HepG2 (cell line): ENCODE measurements around the gene KIF1B. TPM values are rescaled to one million over a fixed set of nuclear protein-coding genes. Genes with fewer than 3 reads are reported as not detected.

Experiments
- ATAC-seq: fragments of 200-7000 bp; cut with Tn5 transposase; 3 replicates; pipeline ENCODE4 v1.9.1; 2020; ENCODE audit warnings: mild to moderate bottlenecking, moderate library complexity
- BruUV-seq: library from RNA; stranded (reverse); fragments of 400-500 nt; replicated peaks from 2 replicates; lab custom pipeline; 2021; lab: Mats Ljungman, UMichigan
- CTCF ChIA-PET: fragments of 300-600 bp; formaldehyde crosslinking; extraction: SDS; loops from one replicate; lab custom pipeline; 2021; ENCODE audit warnings: low total read pairs, inconsistent platforms, low intra/inter-chr PET ratio; lab: Yijun Ruan, JAX
- POLR2A ChIA-PET: fragments of 350-600 bp; sonication (Branson Sonifier 250); formaldehyde crosslinking; loops from one replicate; lab custom pipeline; 2020; ENCODE audit warnings: antibody characterized with exemption, inconsistent platforms; lab: Yijun Ruan, JAX
- DNase-seq: peaks from one replicate; pipeline ENCODE4 v3.0.0-alpha.2; 2015; ENCODE audit warnings: low spot score
- FAIRE-seq: peaks from 3 replicates; lab custom pipeline; 2011; peaks lifted over from hg19 to GRCh38; lab: Jason Lieb, UNC
- H2AFZ ChIP-seq: one replicate; pipeline ENCODE4 v1.6.1; 2011; ENCODE audit warnings: low read length, inconsistent platforms
- H3K27ac ChIP-seq: fragments of 300-600 bp; 3 replicates; pipeline ENCODE4 v1.8.0; 2011; ENCODE audit warnings: mixed run types, mild to moderate bottlenecking, mixed read lengths, low read length, inconsistent platforms; ENCODE audit not compliant: insufficient read depth; ENCODE audit errors: extremely low read length
- H3K27me3 ChIP-seq, 2 experiments: fragments of 200-600 bp in 1 of 2; 2 replicates in 1 of 2; 3 replicates in 1 of 2; pipeline versions ENCODE4 v1.6.0 to v1.8.0; 2011; ENCODE audit warnings: low read length in 2 of 2, mild to moderate bottlenecking in 2 of 2, moderate library complexity in 2 of 2, inconsistent platforms in 1 of 2; ENCODE audit not compliant: insufficient read depth in 2 of 2, control insufficient read depth in 1 of 2
- H3K36me3 ChIP-seq, 2 experiments: fragments of 200-600 bp in 1 of 2; replicated peaks in 1 of 2; 2 replicates in 1 of 2; 3 replicates in 1 of 2; pipeline versions ENCODE4 v1.5.1 to v1.8.0; 2011; ENCODE audit warnings: low read length in 2 of 2, inconsistent platforms in 1 of 2; ENCODE audit not compliant: insufficient read depth in 2 of 2, control insufficient read depth in 1 of 2
- H3K4me1 ChIP-seq: 2 replicates; pipeline ENCODE4 v1.5.1; 2012; ENCODE audit warnings: low read length, inconsistent platforms; ENCODE audit not compliant: insufficient read depth
- H3K4me2 ChIP-seq: 2 replicates; pipeline ENCODE4 v1.6.0; 2011; ENCODE audit warnings: low read depth, low read length, inconsistent platforms
- H3K4me3 ChIP-seq, 3 experiments: fragments of 200-600 bp in 1 of 3; sonication (generic), shearing (Covaris generic) in 1 of 3; replicated peaks in 1 of 3; 2 replicates each; pipeline ENCODE4 v1.5.1; 2011 to 2016; ENCODE audit warnings: low read length in 3 of 3, inconsistent platforms in 2 of 3, low read depth in 2 of 3, mild to moderate bottlenecking in 2 of 3, control low read depth in 1 of 3, mixed read lengths in 1 of 3; ENCODE audit not compliant: insufficient read depth in 1 of 3
- H3K79me2 ChIP-seq: one replicate; pipeline ENCODE4 v1.6.1; 2011; ENCODE audit warnings: low read length, inconsistent platforms; ENCODE audit not compliant: insufficient read depth
- H3K9ac ChIP-seq: 2 replicates; pipeline ENCODE4 v1.6.0; 2011; ENCODE audit warnings: mild to moderate bottlenecking, low read depth, low read length, inconsistent platforms; ENCODE audit not compliant: insufficient read depth
- H3K9me3 ChIP-seq: 2 replicates; pipeline ENCODE4 v1.5.1; 2012; ENCODE audit warnings: mild to moderate bottlenecking, low read length
- H4K20me1 ChIP-seq: 2 replicates; pipeline ENCODE4 v1.6.0; 2011; ENCODE audit warnings: inconsistent platforms, mild to moderate bottlenecking, low read length, moderate library complexity; ENCODE audit not compliant: insufficient read depth
- CENPBD1 ChIP-seq: sonication (generic); formaldehyde crosslinking; IDR thresholded peaks from 2 replicates; pipeline ENCODE4 v1.8.0; 2022; ENCODE audit warnings: missing genetic modification reagents, low read depth, mild to moderate bottlenecking, borderline replicate concordance
- E2F1 ChIP-seq: sonication (generic); formaldehyde crosslinking; IDR thresholded peaks from 2 replicates; pipeline ENCODE4 v1.5.0; 2020; ENCODE audit warnings: missing genetic modification reagents
- KLF11 ChIP-seq: IDR thresholded peaks from 2 replicates; pipeline ENCODE4 v1.6.1; 2016; ENCODE audit warnings: missing compliant biosample characterization
- MTA1 ChIP-seq: sonication (generic); formaldehyde crosslinking; IDR thresholded peaks from 2 replicates; pipeline ENCODE4 v1.4.0; 2020; ENCODE audit warnings: missing genetic modification reagents, mild to moderate bottlenecking, borderline replicate concordance
- RFX5 ChIP-seq: IDR thresholded peaks from 2 replicates; pipeline ENCODE4 v1.6.1; 2011; ENCODE audit warnings: low read depth, low read length, improper control_type of control experiment
- TBL1XR1 ChIP-seq: fragments of 150-350 bp; IDR thresholded peaks from 2 replicates; pipeline ENCODE4 v1.6.1; 2014; ENCODE audit warnings: borderline replicate concordance, low read length; ENCODE audit not compliant: partially characterized antibody
- ZBTB25 ChIP-seq: IDR thresholded peaks from 2 replicates; pipeline ENCODE4 v1.6.1; 2018; ENCODE audit warnings: missing genetic modification reagents
- ZNF235 ChIP-seq: sonication (generic); formaldehyde crosslinking; IDR thresholded peaks from 2 replicates; pipeline ENCODE4 v1.8.1; 2023; ENCODE audit warnings: mild to moderate bottlenecking, missing genetic modification reagents, borderline replicate concordance
- ZNF264 ChIP-seq: sonication (generic); formaldehyde crosslinking; IDR thresholded peaks from 2 replicates; pipeline ENCODE4 v1.4.0; 2020; ENCODE audit warnings: missing genetic modification reagents
- ZNF329 ChIP-seq: sonication (generic); formaldehyde crosslinking; IDR thresholded peaks from 2 replicates; pipeline ENCODE4 v1.9.0; 2021; ENCODE audit warnings: low read depth, mild to moderate bottlenecking, missing genetic modification reagents
- ZNF337 ChIP-seq: sonication (generic); formaldehyde crosslinking; IDR thresholded peaks from 2 replicates; pipeline ENCODE4 v1.5.1; 2020; ENCODE audit warnings: missing genetic modification reagents, low read depth, mild to moderate bottlenecking, borderline replicate concordance
- ZNF547 ChIP-seq: sonication (generic); formaldehyde crosslinking; IDR thresholded peaks from 2 replicates; pipeline ENCODE4 v1.5.1; 2020; ENCODE audit warnings: mild to moderate bottlenecking, missing genetic modification reagents
- WGBS: methylation state at CpG from one replicate; pipeline ENCODE4 v1.1.6; 2017; ENCODE audit warnings: low lambda C conversion rate; 5-methylcytosine and 5-hydroxymethylcytosine counted together
- in situ Hi-C: cut with HindIII; loops from 2 replicates; pipeline ENCODE4 v1.10.0; 2017; ENCODE audit warnings: low pct_unique_long_range_greater_than_20kb; ENCODE audit not compliant: extremely low pct_ligation_motif_present
- intact Hi-C: fragments of 100-400 bp; cut with micrococcal nuclease; formaldehyde crosslinking; loops from one replicate; pipeline ENCODE4 v1.10.0; 2022; ENCODE audit not compliant: unreplicated experiment
- polyA plus RNA-seq, 8 experiments: library from polyadenylated mRNA; depleted of rRNA in 3 of 8; stranded (reverse) in 7 of 8; unstranded in 1 of 8; fragments of >200 nt; fragmentation: Illumina TruSeq in 4 of 8; extraction: Trizol in 4 of 8; gene quantifications; 2 replicates each; pipeline versions ENCODE4 v1.2.1 to v1.2.3, GENCODE V29; 2011 to 2016; ENCODE audit warnings: low read depth in 4 of 8, missing spikeins in 1 of 8, mixed read lengths in 1 of 8; ENCODE audit not compliant: insufficient read depth in 1 of 8
- total RNA-seq, 5 experiments: library from RNA; depleted of rRNA; stranded (reverse); fragments of >200 nt; fragmentation: Illumina TruSeq; extraction: Trizol; gene quantifications; 2 replicates each; pipeline ENCODE4 v1.2.3, GENCODE V29; 2016; ENCODE audit warnings: low read depth in 1 of 5
- TF ChIP-seq, protein P1 (sequence below): sonication (generic); formaldehyde crosslinking; IDR thresholded peaks from 2 replicates; pipeline ENCODE4; 2020; ENCODE audit warnings: missing genetic modification reagents, mild to moderate bottlenecking, borderline replicate concordance
- TF ChIP-seq, protein P2 (sequence below): sonication (generic); formaldehyde crosslinking; IDR thresholded peaks from 2 replicates; pipeline ENCODE4 v1.4.0; 2020; ENCODE audit warnings: missing genetic modification reagents

KIF1B gene
- total and polyA plus RNA-seq, 2 of the 13 experiments (the other 11 are each of a cell fraction or from before 2014, with no cell fraction given) = 26.7 to 32.5 TPM

- no peak for TF ChIP-seq ZBTB25 (CRISPR knock-in tag)
Observed at GRCh38 chr1:10160907-10161490, 49.4 kb upstream of the KIF1B start (continued).

DNA sequence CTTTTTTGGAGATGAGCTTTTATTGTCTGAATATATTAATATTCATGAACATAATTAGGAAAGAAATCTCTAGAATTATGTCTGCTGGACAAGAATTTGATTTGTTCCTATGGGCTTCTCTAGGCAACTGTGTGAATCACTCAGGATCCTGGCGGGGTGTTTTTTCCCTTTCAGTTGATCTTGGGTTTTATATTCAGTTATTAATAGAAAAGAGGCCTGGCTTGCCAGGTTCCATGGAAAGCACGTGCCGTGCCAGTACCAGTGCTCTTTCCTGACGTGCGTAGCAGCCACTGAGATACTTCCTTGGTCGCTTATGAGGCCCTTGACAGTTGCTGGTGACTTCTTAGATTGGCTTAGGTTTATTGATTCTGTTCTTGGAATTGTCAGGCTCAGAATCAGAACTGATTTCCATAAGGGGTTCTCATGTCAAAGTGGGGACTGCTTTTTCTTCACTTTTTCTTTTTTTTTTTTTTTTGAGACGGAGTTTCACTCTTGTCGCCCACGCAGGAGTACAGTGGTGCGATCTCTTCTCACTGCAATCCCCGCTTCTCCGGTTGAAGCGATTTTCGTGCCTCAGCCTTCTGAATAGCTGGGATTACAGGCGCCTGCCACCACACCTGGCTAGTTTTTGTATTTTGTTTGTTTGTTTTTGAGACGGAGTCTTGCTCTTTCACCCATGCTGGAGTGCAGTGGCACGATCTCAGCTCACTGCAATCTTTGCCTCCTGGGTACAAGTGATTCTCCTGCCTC, 48.7 kb upstream of the KIF1B start:
- no peak overlapping the region for H3K4me2 ChIP-seq
- DNase-seq (no peak), ATAC-seq (no peak), FAIRE-seq (no peak)
- no peak overlapping the region for H3K4me3 ChIP-seq
- intact Hi-C loops (no loop called here), in situ Hi-C loops (no loop called here)
- H3K36me3 ChIP-seq = peaks cover 9 to 19% of the 10 kb centered on the region in 2 experiments; a peak in 4 of 5 replicates
- H3K27me3 ChIP-seq = no peaks in the 10 kb centered on the region
- no peak overlapping the region for H3K9ac ChIP-seq
- POLR2A ChIA-PET = no interaction called here
- no peaks in the 10 kb centered on the region for H3K9me3 ChIP-seq
- no peaks in the 10 kb centered on the region for H3K4me1 ChIP-seq
- WGBS = 95% methylated on average over 17 of the region's 17 CpGs
- CTCF ChIA-PET = no interaction called here
- no peak overlapping the region for H2AFZ ChIP-seq
- H4K20me1 ChIP-seq = no peaks in the 10 kb centered on the region
- no peak overlapping the region for H3K27ac ChIP-seq
- BruUV-seq = no TSS peak
- H3K79me2 ChIP-seq = no peaks in the 10 kb centered on the region
- TF ChIP-seq ZNF264 (CRISPR knock-in tag) = no peak
- no peak for TF ChIP-seq MTA1 (CRISPR knock-in tag)
- no peak for TF ChIP-seq ZNF547 (CRISPR knock-in tag)
- no peak for TF ChIP-seq CENPBD1 (CRISPR knock-in tag)
- no peak for TF ChIP-seq ZNF235 (CRISPR knock-in tag)
- TF ChIP-seq RFX5 = no peak
- TF ChIP-seq, protein P1, sequence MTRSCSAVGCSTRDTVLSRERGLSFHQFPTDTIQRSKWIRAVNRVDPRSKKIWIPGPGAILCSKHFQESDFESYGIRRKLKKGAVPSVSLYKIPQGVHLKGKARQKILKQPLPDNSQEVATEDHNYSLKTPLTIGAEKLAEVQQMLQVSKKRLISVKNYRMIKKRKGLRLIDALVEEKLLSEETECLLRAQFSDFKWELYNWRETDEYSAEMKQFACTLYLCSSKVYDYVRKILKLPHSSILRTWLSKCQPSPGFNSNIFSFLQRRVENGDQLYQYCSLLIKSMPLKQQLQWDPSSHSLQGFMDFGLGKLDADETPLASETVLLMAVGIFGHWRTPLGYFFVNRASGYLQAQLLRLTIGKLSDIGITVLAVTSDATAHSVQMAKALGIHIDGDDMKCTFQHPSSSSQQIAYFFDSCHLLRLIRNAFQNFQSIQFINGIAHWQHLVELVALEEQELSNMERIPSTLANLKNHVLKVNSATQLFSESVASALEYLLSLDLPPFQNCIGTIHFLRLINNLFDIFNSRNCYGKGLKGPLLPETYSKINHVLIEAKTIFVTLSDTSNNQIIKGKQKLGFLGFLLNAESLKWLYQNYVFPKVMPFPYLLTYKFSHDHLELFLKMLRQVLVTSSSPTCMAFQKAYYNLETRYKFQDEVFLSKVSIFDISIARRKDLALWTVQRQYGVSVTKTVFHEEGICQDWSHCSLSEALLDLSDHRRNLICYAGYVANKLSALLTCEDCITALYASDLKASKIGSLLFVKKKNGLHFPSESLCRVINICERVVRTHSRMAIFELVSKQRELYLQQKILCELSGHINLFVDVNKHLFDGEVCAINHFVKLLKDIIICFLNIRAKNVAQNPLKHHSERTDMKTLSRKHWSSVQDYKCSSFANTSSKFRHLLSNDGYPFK (CRISPR knock-in tag) = no peak
- no peak for TF ChIP-seq ZNF329 (CRISPR knock-in tag)
- no peak for TF ChIP-seq E2F1 (CRISPR knock-in tag)
- no peak for TF ChIP-seq ZNF337 (CRISPR knock-in tag)
- TF ChIP-seq, protein P2, sequence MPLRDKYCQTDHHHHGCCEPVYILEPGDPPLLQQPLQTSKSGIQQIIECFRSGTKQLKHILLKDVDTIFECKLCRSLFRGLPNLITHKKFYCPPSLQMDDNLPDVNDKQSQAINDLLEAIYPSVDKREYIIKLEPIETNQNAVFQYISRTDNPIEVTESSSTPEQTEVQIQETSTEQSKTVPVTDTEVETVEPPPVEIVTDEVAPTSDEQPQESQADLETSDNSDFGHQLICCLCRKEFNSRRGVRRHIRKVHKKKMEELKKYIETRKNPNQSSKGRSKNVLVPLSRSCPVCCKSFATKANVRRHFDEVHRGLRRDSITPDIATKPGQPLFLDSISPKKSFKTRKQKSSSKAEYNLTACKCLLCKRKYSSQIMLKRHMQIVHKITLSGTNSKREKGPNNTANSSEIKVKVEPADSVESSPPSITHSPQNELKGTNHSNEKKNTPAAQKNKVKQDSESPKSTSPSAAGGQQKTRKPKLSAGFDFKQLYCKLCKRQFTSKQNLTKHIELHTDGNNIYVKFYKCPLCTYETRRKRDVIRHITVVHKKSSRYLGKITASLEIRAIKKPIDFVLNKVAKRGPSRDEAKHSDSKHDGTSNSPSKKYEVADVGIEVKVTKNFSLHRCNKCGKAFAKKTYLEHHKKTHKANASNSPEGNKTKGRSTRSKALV (CRISPR knock-in tag) = no peak
- no peak for TF ChIP-seq KLF11
- no peak for TF ChIP-seq TBL1XR1
